ENCODE measurements around the gene ACTR3. TPM values are rescaled to one million over a fixed set of nuclear protein-coding genes. Genes with fewer than 3 reads are reported as not detected.

The ACTR3 gene
- total RNA-seq, 1 donor from 2014 or later, result 175 TPM

DNA sequence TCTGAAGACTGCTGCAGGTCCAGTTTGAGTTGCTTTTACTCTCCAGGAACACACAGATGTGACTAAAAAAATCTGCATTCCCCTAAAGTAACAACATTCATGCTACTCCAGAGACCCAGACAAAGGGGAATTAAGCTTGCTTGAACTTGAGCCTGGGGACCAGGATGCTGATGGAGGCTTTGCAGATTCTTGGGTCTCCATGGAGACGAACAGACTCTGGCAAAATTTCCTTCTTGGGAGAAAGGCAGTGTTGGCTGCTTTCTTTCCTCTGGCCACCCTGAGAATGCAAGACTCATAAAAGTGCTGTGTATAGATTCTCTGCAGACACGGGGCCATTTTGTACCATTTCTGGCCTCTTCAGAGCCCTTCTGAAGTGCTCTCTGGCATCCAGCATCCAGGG lies 112.0 kb downstream of the ACTR3 start:
- DNase-seq (ENCODE audit: extremely low spot score, unreplicated experiment), result no peak
- Mint-ChIP-seq H3K4me3 (no peak overlapping the region), H3K27ac (no peak overlapping the region), H3K4me1 (ENCODE audit: unreplicated experiment) (no peaks in the 10 kb centered on the region), H3K9me3 (no peaks in the 10 kb centered on the region), H3K36me3 (no peaks in the 10 kb centered on the region), H3K27me3 (peaks cover 7% of the 10 kb centered on the region)
- TF ChIP-seq, protein P1, sequence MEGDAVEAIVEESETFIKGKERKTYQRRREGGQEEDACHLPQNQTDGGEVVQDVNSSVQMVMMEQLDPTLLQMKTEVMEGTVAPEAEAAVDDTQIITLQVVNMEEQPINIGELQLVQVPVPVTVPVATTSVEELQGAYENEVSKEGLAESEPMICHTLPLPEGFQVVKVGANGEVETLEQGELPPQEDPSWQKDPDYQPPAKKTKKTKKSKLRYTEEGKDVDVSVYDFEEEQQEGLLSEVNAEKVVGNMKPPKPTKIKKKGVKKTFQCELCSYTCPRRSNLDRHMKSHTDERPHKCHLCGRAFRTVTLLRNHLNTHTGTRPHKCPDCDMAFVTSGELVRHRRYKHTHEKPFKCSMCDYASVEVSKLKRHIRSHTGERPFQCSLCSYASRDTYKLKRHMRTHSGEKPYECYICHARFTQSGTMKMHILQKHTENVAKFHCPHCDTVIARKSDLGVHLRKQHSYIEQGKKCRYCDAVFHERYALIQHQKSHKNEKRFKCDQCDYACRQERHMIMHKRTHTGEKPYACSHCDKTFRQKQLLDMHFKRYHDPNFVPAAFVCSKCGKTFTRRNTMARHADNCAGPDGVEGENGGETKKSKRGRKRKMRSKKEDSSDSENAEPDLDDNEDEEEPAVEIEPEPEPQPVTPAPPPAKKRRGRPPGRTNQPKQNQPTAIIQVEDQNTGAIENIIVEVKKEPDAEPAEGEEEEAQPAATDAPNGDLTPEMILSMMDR (conservative IDR thresholded peaks at IDR 0.05), result no peak

DNA sequence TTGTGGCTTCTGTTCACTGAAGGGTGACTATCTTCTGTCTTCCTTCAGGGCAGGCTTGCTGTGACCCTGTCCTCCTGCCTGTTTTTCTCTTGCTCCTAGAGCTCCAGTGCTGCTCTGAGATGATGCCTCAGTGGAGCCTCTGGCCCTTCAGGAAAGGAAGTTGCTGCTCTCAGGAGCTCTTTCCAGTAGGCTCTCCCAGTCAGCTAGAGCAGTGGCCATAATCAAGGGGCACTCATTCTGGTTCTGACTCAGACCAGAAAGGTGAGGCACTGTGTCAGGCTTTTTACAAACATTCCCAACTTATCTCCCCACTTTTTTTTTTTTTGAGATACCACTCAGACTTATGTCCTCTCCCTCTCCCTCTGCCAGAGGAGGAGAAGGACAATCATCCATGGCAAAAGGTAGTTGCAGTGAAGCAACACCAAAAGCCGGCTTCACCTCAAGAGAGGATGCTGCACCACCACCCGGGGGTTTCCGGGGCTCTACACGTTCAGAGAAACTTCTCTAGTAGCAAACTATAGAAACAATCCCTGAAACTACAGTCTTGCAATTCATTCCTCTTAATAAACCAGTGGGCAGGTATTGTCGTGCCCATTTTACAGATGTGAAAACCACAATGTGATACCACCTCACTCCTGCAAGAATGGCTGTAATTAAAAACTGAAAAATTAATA lies 115.4 kb downstream of the ACTR3 start:
- Mint-ChIP-seq H3K4me3 (no peak overlapping the region), H3K36me3 (no peaks in the 10 kb centered on the region), H3K4me1 (ENCODE audit: unreplicated experiment) (no peaks in the 10 kb centered on the region), H3K27ac (no peak overlapping the region), H3K9me3 (no peaks in the 10 kb centered on the region), H3K27me3 (peaks cover 6% of the 10 kb centered on the region)
- TF ChIP-seq, protein P1 (conservative IDR thresholded peaks at IDR 0.05), result no peak
- DNase-seq (ENCODE audit: extremely low spot score, unreplicated experiment), result no peak

DNA sequence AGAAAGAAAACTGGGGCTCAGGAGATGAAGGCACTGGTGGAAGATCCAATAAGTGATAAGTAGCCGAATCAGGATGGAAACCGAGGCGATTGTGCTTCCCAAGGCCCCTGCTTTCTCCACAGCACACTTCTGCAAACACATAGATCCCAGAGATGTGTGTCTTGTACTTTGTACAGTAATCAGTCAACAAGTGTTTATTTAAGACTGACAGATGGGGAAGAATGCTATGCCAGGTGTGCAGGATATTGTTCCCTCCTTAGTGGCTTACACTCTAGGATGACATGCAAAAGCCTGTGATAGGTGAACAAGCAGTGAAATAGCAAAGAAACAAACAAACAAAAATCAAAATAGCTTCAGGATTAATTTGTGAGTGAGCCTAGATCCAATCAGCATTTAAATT lies 116.6 kb downstream of the ACTR3 start:
- no peaks in the 10 kb centered on the region for H3K4me1 Mint-ChIP-seq (ENCODE audit: unreplicated experiment)
- H3K36me3 Mint-ChIP-seq, result no peaks in the 10 kb centered on the region
- H3K9me3 Mint-ChIP-seq, result no peaks in the 10 kb centered on the region
- TF ChIP-seq, protein P1 (conservative IDR thresholded peaks at IDR 0.05), result no peak
- H3K27me3 Mint-ChIP-seq, result peaks cover 6% of the 10 kb centered on the region
- H3K27ac Mint-ChIP-seq, result no peak overlapping the region
- DNase-seq (ENCODE audit: extremely low spot score, unreplicated experiment), result no peak
- H3K4me3 Mint-ChIP-seq, result no peak overlapping the region

DNA sequence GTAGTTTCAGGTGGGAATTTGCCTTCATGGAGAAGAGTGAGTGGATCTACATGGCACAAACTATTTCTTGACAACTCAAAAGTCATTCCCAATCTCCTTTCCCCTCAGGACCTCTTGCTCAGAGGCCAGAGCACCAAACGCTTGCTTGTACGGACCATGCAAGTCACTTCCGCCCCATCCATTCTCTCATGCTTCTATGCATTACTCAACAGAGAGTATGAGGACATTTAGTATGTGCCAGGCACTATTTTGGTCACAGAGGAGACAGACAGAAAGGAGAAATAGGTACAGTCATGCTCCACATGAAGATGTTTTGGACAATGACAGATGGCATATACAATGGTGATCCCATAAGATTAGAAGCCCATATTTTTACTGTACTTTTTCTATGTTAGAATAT lies 117.5 kb downstream of the ACTR3 start:
- no peak overlapping the region for H3K4me3 Mint-ChIP-seq
- TF ChIP-seq, protein P1 (conservative IDR thresholded peaks at IDR 0.05), result no peak
- H3K27me3 Mint-ChIP-seq, result peaks cover 6% of the 10 kb centered on the region
- no peaks in the 10 kb centered on the region for H3K36me3 Mint-ChIP-seq
- H3K27ac Mint-ChIP-seq, result no peak overlapping the region
- no peaks in the 10 kb centered on the region for H3K9me3 Mint-ChIP-seq
- H3K4me1 Mint-ChIP-seq (ENCODE audit: unreplicated experiment), result no peaks in the 10 kb centered on the region
- DNase-seq (ENCODE audit: extremely low spot score, unreplicated experiment), result no peak

DNA sequence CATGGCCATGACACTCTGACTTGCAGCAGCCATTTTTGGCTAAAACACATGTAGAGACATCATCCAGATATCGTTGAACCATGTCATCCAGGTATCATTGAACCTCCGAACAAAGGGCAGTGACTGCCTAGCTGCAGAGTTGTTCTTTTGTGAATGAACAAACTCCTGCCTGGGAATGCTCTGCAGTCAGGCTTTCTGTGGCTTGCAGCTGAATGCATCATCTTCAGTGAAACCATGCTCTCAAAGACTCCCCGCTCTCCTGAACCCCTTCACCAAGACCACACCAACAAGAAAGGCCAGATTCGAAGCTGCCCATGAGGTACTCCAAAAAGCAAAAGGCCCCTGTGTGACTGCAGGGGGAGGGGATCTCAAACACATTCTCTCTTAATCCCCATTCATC lies 118.8 kb downstream of the ACTR3 start:
- Mint-ChIP-seq H3K9me3 (no peaks in the 10 kb centered on the region), H3K27me3 (peaks cover 6% of the 10 kb centered on the region), H3K4me3 (no peak overlapping the region), H3K4me1 (ENCODE audit: unreplicated experiment) (no peaks in the 10 kb centered on the region), H3K27ac (no peak overlapping the region), H3K36me3 (no peaks in the 10 kb centered on the region)
- TF ChIP-seq, protein P1 (conservative IDR thresholded peaks at IDR 0.05), result no peak
- DNase-seq (ENCODE audit: extremely low spot score, unreplicated experiment), result no peak
